Upper lobe of left lung (tissue), 4 donors: ENCODE data around the gene MKLN1.

ENCODE experiments used
- POLR2A ChIP-seq, 4 donors: fragments of 450-650 bp; IDR thresholded peaks; one replicate each; pipeline ENCODE4 v1.5.1; 2016 to 2017; ENCODE audit warnings: antibody characterized with exemption in 4 of 4, mild to moderate bottlenecking in 2 of 4
- TF ChIP-seq, protein P1 (sequence below), 6 experiments: fragments of 450-650 bp in 4 of 6; fragments of 200-600 bp in 2 of 6; sonication (generic) in 2 of 6; IDR thresholded peaks; one replicate each; pipeline ENCODE4 v1.5.1; 2016 to 2019; ENCODE audit warnings: antibody characterized with exemption in 6 of 6

DNA sequence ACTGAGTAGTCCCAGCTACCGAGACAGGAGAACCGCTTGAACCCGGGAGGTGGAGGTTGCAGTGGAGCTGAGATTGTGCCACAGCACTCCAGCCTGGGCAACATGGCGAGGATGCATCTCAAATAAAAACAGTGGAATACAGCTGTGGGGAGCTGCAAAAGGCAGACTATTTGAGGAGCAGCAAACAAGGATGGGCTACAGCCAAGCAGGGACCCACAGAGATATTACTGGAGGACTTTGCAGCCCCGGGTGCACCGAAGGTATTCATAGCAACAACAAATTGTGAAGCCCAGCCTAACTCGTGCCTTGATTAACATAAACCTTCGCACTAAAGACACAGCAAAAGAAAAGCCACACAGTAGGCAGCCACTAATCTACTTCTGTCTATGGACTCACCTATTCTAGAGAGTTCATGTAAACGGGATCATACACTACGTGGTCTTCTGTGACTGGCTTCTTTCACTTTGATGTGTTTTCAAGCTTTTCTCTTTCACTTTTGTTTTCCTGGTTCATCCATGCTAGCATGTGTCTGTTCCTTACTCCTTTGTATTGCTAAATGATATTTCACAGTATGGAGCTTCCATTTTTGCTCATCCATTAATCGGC lies 194.8 kb downstream of the MKLN1 start:
- no peak for TF ChIP-seq POLR2A (IDR thresholded peaks at IDR 0.05)
- TF ChIP-seq, protein P1, sequence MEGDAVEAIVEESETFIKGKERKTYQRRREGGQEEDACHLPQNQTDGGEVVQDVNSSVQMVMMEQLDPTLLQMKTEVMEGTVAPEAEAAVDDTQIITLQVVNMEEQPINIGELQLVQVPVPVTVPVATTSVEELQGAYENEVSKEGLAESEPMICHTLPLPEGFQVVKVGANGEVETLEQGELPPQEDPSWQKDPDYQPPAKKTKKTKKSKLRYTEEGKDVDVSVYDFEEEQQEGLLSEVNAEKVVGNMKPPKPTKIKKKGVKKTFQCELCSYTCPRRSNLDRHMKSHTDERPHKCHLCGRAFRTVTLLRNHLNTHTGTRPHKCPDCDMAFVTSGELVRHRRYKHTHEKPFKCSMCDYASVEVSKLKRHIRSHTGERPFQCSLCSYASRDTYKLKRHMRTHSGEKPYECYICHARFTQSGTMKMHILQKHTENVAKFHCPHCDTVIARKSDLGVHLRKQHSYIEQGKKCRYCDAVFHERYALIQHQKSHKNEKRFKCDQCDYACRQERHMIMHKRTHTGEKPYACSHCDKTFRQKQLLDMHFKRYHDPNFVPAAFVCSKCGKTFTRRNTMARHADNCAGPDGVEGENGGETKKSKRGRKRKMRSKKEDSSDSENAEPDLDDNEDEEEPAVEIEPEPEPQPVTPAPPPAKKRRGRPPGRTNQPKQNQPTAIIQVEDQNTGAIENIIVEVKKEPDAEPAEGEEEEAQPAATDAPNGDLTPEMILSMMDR (IDR thresholded peaks at IDR 0.05), result no peak
